ELR (cell line): ENCODE measurements around the gene AXL.

Experiments used
- DNase-seq: peaks from one replicate; pipeline ENCODE4 v3.0.0-alpha.2; 2015; ENCODE audit warnings: low read depth

AXL gene

DNA sequence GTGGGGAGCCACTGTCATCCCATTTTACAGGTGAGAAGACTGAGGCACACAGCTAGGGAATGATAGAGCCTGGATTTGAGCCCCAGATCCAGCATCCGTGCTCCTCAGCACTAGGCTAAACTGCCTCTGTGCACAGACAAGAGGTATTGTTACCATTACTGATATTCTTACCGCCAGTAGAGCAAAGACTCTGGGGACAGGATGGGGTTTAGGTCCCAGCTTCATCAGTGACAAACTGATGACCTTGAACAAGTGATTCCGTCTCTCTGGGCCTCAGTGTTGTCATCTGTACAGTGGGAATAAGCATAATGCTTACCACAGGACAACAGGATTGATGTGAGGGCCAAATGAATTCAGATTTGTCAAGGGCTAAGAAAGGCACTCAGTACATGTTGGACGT is 16.5 kb downstream of the AXL start:
- no peak for DNase-seq

DNA sequence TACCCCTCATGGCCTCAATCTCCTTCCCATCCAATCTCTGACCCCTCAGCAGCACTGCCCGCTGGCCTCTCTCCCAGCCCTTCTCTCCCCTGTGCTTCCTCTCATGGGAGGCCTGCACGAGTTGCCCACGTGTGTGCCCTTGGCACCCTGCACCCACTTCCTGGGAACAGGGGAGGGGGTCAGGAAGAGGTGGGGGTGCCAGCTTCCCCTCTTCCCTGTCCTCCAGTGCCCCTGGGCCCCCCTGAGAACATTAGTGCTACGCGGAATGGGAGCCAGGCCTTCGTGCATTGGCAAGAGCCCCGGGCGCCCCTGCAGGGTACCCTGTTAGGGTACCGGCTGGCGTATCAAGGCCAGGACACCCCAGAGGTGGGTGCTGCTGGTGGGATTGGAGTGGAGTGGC is 19.2 kb downstream of the AXL start:
- no peak for DNase-seq

DNA sequence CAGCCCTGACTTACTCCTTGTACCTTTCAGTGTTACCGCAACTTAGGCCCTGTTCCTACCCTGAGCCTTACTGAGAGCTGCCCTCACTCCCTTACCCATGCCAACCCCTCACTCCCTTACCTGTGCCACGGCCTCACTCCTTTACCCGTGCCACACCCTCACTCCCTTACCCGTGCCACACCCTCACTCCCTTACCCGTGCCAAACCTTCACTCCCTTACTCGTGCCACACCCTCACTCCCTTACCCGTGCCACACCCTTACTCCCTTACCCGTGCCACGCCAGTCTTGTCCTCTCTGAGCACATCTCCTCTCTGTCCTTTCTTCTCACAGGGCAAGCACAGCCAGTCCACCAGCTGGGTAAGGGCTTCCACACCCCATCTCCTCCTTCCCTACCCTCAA is 20.3 kb downstream of the AXL start:
- DNase-seq, result no peak

DNA sequence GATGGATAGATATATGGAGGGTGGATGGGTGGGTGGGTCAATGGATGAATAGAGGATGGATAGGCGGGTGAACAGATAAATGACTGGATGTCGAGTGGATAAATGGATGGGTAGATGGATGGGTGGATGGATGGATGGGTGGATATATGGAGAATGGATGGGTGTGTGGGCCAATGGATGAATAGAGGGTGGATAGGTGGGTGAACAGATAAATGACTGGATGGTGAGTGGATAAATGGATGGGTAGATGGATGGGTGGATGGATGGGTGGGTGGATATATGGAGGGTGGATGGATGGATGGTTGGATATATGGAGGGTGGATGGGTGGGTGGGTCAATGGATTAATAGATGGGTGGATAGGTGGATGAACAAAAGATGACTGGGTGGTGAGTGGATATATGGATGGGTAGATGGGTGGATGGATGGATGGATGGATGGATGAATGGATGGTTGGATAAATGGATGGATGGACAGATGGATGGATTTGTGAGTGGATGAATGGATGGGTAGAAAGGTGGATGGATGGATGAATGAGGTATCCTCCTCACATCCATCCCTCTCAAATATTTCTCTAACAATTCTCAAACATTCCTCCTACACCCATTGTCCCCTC is 21.0 kb downstream of the AXL start:
- no peak for DNase-seq

DNA sequence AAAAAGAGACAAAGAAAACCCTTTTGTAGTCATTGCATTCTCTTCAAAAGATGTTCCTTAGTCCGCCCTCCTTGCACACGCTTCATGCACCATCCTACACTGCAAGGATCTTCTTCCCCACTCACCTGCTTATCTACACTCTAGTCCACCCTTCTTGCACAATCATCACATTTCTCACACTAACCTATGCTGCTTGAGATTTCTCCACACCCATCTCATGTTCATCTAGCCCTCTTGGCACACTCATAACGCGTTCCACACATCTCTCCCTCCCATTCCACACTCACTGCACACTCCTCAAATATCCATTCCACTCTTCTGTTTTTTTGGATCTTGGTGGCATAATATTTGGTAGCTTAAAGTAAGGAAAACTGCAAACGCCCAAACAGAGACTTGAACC is 22.8 kb downstream of the AXL start:
- no peak for DNase-seq

DNA sequence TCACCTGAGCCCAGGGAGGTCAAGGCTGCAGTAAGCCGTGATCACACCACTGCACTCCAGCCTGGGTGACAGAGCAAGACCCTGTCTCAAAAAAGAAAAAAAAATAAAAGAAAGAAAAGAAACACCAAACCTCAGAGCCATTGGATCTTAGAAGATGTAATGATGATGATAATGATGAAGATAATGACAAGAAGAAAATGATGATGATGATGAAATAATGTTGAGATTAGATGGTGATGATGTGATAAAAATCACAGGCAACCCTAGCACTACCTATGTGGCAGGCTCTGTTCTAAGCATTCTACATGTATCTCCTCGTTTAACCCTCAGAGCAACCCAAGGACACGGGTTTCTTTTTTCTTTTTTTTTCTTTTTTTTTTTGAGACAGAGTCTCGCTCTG is 25.1 kb downstream of the AXL start:
- no peak for DNase-seq

DNA sequence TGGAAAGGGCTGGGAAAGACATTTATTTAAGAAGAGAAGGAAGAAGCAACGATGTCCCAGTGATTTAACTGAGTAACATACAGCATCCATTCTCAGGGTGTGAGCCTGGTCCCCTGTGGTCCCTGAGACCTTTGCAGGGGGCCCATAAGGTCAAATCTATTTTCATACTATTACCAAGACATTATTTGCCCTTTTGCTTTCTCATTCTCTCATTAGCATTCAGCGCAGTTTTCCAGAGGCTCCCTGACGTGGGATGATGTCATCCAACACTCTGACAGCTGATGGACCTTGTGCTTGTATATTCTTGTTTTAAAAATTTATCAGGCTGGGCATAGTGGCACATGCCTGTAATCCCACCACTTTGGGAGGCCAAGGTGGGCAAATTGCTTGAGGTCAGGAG is 26.8 kb downstream of the AXL start:
- no peak for DNase-seq

DNA sequence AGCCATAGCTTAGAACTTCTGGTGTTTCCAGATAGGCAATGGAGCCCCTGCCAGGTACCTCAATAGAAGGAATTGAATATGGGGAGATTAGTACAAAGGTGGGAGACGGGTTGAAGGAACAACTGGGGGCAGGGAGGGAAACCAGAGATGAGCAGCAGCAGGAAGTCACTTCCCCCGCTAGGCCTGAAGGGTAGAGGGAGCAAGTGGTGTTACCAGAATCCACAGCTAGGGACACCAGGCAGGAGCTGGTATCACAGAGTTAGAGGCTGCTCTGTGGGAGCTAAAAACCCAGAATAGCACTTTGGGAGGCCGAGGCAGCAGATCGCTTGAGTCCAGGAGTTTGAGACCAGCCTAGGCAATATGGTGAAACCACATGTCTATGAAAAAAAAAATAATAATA is 29.9 kb downstream of the AXL start:
- DNase-seq, result peak; percentile 42

DNA sequence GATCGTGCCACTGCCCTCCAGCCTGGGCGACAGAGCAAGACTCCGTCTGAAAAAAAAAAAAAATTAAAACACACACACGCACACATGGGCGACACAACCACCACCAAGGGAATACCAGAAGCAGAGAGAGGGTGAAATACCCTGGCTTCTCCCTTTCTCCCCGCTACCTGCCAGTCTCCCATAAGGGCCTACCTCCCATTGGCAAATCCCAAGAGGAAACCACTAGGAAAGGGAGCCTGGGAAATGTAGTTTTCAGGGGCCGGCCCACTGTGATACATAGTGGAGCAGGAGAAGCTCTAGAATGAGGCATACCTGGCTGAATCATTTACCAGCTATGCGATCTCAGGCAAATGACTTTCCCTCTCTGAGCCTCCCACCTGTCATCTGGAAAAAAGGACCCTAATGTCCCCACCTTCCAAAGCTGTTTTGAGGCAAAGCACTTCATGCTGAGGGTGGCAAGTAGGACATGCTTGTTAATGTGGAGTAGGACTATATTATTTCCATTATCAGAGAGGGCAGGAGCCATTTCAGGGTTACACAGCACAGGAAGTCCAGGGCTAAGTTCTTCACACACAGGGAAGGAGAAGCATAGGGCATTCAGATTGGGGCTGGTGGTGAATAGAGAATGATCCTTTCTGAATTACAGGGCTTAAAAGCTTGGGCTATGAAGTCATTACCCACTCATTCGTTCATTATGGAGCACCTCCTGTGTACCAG is 30.8 kb downstream of the AXL start:
- DNase-seq, result peak; percentile 52

DNA sequence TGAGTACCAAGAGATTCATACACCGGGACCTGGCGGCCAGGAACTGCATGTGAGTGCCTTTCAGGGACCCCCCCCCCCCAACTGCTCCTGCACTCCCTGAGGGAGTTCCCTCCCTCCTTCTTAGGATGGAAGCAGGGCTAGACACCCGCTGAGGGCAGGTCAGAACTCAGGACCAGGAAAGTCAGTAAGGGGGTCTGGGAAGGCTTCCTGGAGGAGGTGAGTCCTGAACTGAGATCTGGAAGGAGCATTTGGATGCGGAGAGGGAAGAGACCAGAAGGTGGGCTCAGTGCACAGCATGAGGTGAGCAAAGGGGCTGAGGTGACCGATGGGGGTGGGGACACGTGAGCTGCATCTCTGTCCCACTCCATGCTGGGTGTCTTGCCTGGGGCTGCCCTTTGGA is 34.6 kb downstream of the AXL start:
- DNase-seq, result no peak

DNA sequence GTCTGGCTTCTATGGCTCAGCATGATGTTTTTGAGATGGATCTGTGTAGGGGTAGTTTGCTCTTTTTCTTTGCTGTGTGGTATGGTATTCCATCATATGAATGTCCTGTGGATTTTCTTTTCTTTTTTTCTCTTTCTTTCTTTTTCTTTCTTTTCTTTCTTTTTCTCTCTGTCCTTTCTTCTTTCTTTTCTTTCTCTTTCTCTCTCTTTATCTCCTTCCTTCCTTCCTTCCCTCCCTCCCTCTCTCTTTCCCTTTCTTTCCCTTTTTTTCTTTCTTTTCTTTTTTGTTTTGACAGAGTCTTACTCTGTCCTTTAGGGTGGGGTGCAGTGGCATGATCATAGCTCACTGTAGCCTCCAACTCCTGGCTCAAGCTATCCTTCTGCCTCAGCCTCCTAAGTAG is 36.1 kb downstream of the AXL start:
- no peak for DNase-seq

DNA sequence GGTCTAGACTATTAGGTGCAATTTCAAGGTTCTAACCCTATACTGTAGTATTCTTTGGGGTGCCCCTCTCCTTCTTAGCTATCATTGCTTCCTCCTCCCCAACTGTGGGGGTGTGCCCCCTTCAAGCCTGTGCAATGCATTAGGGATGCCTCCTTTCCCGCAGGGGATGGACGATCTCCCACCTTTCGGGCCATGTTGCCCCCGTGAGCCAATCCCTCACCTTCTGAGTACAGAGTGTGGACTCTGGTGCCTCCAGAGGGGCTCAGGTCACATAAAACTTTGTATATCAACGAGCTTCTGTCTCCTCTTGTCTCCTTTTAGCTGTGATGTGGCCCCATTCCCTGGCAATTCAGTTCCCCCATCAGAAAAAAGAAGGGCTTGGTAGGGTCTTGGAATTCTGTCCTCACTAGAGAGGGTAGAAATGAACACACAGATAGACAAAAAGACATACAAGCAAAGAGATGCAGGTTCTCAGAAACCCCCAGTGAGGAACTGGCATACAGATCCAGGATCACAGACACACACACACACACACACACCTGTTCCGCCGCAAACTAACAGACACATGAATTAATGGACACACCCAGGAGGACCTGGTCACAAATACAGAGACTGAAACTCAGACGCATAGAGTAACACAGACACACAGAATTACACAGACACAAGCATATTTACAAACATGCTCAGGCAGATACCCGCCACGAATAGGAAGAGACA is 42.6 kb downstream of the AXL start:
- DNase-seq, result no peak

DNA sequence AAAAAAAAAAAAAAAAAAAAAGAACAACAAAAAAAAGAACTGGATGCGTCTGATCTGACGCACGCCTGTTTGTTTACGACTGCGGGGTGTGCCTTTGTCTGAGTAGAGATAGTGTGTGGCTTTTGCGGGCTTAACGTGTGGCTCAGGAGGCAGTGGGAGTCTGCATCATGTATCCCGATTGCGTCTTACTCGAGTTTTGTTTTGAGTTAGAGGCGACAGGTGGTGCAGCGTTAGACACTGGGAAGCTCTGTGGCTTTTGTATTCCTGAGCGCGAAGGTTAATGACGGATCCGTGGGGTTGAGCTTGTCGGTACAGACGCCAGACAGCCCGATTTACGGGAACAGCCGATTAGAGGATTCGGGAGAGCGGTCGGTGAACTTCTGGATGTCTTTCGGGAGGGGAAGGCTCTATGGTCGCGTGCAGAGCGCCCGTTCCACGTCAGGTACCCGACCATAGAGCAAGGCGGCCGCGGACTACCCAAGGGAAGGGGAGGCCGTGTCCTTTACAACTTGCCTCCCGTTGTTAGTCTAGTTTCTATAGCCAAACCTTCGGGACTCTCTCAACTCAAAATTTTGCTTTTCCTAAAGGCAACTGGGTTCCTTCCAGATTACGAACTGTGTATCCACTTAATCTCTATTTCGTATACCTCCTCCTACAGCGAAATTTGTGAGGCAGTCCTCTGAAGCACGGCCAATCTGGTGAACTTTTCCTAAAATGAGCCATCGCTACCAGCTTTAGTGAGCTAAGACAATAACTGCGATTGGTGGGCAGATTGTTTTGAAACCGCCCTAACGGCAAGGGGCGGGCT is 44.2 kb downstream of the AXL start:
- peak; percentile 91 for DNase-seq

DNA sequence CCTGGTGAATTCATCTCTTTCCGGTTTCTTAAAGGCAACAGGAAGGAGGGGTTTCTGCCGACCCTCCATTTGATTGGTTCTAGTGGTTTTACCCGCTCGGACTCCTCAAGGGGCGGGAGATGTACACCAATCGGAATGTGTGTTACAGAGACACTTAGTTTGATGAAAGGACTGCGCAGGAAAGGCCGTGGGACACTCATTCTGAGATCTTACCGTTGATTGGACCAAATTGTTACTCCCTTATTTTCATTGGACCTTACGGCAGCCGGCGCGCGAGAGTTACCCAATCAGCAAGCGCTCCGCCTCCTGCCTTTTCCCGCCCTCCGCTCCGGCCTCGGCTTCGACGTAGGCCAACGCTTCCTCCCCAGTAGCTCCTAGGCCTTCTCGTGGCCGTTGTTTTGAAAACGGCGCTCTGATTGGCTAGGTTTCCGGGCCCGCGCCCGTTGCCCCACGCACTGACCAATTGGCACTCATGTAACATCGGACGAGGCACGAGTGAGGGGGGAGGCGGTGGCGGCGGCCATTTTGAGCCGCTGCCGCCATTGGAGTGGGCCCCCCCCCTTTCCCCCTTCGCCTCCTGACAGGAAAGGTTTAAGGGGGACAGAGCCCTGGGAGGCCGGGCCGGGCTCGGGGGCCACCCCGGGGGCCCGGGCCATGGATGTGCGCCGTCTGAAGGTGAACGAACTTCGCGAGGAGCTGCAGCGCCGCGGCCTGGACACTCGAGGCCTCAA is 45.0 kb downstream of the AXL start, which contains the start of gene HNRNPUL1:
Gene HNRNPUL1 (plus strand): TSS at position 523 of the 731 bp plus-strand sequence. CDS start 132 bp downstream, at position 655.
- DNase-seq, result peak; percentile 100

DNA sequence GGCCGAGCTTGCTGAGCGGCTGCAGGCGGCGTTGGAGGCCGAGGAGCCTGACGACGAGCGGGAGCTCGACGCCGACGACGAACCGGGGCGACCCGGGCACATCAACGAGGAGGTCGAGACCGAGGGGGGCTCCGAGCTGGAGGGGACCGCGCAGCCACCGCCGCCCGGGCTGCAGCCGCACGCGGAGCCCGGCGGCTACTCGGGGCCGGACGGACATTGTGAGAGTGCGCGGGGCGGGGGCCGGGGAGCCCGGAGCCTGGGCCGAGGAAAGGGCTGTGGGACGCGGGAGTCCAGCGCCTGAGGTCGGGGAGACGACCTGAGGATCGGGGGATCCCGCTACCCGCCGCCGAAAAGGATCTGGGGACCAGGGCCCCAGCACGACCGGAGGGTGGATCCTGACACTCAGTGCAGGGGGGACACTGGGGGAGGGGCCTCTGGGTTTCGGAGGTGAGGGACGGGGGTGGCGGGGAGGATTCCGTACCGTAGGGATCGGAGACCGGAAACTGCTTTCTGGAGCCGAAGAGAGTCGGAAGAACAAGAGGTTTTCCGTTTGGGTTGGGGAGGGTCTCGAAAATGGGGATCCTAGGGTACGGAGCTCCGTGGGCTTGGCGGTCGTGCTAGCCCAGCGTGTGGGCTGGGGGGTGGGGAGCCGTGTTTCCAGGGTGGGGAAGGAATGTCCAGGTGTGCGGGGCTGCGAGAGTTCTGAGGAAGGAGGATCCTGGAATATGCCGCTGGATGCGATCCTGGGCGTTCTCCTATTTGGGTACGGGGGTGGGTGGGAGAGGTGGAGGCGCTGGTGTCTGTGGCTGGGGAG is 45.8 kb downstream of the AXL start:
- DNase-seq, result peak; percentile 70

DNA sequence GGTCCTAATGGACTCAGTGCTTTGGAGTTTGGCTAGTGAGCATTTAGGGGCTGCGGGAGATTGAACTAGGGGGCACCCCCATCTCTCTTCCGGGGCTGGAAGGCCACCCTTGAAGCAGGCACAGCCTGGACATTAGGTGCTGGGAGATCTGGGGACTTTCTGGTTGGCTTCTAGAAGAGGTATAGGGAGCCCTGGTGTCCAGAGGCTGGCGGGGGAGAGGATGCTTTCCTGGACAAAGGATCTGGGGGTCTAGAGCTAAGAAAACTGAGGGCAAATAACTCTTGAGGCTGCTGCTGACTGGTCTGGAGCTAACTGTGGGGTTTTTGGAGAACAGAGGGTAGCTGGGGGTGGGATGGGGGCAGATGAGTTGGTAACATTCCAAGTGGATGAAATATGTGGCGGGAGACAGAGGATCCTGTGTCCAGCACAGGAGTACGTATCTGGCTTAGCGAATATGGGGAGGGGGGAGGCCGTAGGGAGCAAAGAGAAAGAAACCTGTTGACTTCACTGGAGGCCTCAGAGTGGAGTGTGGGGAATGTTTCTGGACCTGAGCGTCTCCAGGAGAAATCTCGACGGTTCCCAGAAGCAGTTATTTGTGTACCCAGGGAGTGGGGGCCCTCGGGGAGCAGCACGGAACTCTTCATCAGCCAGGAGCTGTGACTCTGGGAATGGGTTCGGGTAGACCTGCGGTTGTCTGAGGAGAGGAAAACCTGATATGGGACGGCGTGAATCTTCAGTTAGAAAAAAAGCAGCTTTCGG is 46.6 kb downstream of the AXL start:
- peak; percentile 45 for DNase-seq

DNA sequence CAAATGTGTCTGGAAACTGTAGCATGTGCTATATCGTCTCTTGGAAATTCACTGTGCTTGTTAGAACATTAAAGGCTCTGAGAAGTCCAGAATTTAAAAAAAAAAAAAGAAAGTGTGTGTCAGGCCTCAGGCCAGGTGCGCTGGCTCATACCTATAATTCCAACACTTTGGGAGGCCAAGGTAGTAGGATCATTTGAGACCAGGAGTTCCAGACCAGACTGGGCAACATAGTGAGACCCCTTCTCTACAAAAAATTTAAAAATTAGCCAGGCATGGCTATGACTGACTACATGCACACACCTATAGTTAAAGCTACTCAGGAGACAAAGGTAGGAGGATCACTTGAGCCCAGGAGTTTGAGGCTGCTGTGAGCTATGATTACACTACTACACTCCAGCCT is 50.0 kb downstream of the AXL start:
- DNase-seq, result no peak

DNA sequence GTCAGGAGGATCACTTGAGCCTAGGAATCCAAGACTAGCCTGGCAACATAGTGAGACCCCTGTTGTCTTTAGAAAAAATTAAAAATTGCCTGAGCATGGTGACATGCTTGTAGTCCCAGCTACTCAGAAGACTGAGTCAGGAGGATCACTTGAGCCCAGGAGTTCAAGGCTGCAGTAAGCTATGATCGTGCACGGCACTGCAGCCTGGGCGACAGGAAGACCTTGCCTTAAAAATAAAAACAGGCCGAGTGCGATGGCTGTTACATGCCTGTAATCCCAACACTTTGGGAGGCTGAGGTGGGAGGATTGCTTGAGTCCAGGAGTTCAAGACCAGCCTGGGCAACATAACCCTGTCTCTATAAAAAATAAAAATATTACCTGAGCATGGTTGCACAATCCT is 50.5 kb downstream of the AXL start:
- DNase-seq, result no peak

DNA sequence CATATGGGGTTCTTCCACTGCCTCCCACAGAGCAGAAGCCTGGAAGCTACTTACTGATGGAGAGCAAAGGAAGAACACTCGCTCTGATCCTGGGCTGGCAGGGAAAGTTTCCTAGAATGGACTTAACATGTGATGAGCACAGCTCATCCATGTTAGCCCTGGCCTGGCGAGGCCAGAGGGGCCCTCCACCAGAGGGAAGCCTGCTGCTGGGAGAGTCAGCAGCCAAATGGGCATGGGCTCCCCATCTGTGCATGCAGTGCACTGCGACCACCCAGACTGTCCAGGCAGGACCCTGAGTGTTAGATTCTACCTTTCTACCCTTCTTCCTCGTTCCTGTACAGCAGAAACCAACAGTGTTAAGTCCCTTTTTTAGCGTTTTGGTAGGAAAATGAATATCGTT is 54.1 kb downstream of the AXL start:
- no peak for DNase-seq

DNA sequence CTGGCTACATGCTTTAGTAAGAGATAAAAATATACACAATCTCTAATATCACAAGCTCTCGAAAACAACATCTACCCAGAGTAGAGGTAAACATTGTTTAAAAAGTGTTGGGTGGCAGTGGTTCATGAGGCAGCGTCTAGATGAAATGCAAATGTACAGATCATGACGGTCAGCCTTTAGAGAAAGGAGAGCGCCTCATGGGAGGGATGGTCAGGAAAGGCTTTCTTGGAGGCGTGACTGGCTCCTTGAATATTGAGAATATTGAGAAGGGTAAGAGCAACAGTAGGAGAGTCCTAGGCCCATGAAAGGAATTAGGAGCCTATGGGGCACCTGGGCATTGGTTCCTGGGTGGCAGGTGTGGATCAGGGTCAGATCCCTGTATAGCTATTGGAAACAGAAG is 55.8 kb downstream of the AXL start:
- no peak for DNase-seq
